HG03571 (cell line): ENCODE data around the gene MIPOL1.
"Not testable (repeated sequence)": the region's sequence is repeated elsewhere in the genome, so short reads cannot be mapped to it uniquely, and the experiment has no call there.

Experiments
- ATAC-seq: cut with Tn5 transposase; IDR thresholded peaks from one replicate; pipeline ENCODE4 v1.9.1; 2021; ENCODE audit not compliant: unreplicated experiment

MIPOL1 gene

DNA sequence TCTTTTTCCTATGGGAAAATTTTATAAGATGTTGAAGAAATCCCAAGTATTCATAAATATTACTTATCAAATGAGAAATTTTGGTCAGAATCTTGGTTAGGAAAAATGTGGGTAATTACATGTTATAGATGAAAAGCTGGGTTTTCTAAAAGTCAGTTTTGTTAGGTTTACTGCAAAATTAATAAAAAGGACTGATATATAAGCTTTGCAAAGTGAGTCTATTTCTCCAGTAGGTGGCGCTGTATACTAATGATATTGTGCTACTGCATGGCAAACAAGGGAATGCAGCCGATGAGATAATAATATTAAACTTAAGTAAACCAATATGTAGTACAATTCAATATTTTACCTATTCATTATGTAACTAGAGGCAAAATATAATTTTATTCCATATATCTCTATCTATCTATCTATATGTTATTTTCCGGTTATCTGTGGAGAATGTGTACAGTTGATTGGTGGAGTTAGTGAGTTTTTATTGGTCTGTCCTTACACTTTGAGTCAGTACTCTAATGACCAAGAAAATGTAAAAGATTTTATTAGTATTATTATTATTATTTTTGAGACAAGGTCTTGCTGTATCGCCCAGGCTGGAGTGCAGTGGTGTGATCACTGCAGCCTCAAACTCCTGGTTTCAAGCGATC, 32.9 kb downstream of the MIPOL1 start:
- peak; percentile 69 for ATAC-seq

DNA sequence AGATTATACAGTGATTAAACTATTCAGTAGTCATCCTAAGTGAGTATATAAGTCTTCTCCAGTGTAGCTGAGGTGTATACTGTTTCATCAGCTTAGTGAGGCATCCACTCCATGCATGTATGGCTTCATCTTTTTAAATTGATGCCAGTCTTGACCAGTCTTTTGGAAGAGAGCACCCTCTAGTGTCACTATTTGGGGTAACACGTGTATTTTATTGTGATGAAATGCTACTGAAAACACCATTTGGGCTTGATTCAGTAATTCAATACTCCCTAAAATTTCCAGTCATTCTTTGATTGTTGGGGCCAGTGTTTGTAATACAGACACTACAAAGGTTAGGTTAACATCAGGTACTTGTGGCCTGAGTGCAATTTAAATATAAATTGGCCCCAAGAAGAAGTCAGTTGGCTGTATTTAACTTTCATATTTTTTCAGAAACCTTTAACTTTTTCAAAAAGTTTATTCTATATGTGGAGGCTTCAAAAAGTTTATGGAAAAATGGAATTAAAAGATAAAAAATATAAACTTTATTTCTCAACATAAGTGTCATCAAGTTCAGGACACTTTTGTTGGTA, 35.3 kb downstream of the MIPOL1 start:
- no peak for ATAC-seq

DNA sequence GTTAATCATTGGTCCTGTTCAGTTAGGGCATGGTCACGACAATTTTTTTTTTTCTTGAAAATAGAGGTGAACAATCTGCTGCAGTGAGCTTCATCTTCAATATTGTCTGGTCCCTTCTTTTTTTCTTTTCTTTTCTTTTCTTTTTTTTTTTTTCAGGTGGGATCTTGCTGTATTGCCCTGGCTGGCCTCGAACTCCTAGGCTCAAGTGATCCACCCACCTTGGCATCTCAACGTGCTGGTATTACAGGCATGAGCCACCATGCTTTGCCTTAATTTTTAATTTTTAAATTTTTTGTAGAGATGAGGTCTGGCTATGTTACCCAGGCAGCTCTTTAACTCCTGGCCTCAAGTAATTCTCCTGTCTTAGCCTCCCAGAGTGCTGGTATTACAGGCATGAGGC, 36.5 kb downstream of the MIPOL1 start:
- ATAC-seq: no peak

GRCh38 chr14:37236044-37236443, 38.3 kb downstream of the MIPOL1 start:
- ATAC-seq: not testable (repeated sequence)

DNA sequence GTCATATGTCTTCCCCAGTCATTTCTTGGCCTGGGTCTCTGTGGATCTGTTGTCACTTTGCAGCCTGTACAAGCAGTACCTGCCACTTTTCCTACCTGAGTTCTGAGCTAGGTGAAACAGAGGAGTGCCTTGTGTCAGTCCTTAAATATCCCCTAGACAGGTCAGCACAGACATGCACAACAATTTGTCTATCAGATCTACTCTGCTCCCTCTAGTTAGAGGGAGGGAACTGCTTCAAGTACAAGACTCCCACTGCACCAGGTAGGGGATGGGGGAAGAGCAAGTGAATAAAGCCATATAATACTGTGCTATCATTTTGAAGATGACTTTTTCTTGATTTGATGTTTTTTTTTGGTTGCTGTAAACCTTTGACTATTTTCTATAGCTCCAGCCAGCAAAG, 39.4 kb downstream of the MIPOL1 start:
- ATAC-seq: no peak

GRCh38 chr14:37237735-37238200, 40.0 kb downstream of the MIPOL1 start:
- no peak for ATAC-seq

DNA sequence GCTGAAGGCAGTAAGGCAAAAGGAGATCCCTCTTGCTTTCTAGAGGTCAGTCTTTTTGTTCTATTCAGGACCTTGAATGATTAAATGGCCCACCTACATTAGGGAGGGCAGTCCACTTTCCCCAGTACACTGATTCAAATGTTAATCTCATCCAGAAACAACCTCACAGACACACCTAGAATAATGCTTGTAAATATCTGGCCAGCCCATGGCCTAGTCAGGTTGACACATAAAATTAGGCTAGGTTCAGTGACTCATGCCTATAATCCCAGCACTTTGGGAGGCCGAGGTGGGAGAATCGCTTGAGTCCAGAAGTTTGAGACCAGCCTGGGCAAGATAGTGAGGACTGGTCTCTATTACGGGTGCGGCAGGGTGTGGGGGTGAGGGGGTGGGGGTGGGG, 43.5 kb downstream of the MIPOL1 start:
- ATAC-seq: no peak

GRCh38 chr14:37246427-37246829, 48.7 kb downstream of the MIPOL1 start:
- no peak for ATAC-seq

DNA sequence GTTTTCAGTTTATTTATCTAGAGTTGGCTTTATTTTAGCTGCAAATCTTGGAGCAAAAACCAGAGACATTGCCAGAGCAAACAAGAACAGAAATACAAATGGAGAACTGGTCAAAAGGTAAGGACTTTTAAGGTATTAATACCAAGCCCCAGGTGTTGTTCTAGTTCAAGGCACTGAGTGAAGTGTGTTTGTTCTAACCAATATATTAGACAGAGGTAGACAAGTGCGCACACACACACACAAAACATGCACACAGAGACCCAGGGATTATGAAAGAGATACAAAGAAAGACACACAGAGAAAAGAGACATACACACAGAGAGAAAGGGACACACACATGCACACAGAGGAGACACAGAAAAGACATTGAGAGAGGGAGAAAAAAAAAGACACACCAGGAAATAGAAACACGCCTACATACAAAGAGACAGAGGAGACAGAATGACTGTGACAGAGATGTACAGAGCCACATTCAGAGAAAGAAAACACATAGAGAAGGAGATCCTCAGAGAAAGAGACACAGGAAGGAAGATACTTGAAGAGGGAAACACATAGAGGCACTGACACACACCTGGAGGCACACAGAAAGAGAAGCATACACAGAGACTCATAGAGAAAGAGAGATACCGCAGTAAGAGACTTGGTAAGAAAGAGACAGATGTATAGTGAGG, 50.2 kb downstream of the MIPOL1 start:
- ATAC-seq: no peak

DNA sequence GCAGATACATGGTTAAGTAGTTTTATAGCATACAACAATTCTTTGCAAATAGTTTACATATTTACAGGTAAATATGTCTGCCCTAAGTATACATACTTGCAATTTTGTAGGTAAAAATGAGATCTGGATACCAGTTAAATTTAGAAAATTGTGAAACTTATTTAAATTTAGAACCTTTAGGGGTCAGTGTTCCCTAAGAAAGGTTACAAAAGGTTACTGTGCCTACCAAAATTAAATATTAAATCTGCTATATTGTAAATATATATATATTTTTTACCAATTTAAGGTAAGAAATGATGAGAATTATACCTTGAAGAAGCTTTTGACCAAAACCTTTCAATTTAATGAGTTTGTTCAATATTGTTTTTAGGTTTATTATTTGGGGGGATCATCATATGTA, 54.0 kb downstream of the MIPOL1 start:
- no peak for ATAC-seq

GRCh38 chr14:37252434-37252833, 54.7 kb downstream of the MIPOL1 start:
- no peak for ATAC-seq

DNA sequence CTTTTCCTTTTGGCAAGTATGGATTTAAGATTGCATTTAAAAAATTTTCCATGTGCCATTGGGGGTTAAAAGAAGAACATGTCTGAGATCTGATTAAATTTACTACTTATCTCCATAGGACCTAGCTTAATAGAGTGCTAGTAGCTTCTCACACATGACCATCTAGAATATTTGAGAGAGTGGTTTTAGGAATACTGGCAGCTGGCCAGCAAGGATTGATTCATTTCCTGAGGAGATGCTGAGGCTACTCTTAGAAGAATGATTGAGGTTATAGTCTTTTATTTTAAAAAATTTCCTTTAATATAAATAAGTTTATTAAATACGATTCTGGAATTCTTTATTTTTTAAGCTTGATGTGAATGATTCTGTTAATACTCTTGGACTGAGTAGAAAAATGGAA, 56.2 kb downstream of the MIPOL1 start:
- no peak for ATAC-seq

GRCh38 chr14:37254411-37254947, 56.7 kb downstream of the MIPOL1 start:
- no peak for ATAC-seq

GRCh38 chr14:37257501-37258070, 59.8 kb downstream of the MIPOL1 start:
- ATAC-seq: no peak

GRCh38 chr14:37262649-37263048, 64.9 kb downstream of the MIPOL1 start:
- no peak for ATAC-seq

GRCh38 chr14:37263656-37264236, 66.0 kb downstream of the MIPOL1 start:
- no peak for ATAC-seq

DNA sequence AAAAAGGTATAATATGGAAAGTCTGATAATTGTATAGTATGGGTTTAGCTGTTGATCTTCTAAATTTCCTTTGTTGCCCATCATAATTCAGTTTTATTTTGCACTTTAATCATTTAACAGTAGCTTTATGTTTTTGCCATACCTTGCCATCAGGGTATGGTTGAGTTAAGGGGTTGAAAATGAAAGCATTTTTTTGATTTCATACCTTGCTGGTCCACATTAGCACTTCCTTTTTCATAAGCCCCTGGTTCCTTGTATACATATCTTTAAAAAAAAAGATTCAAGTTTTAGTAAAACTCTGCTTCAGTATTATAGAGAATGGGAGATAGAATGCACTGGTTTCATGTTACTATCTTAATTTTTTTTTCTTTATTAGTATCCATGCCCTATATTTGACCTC, 71.1 kb downstream of the MIPOL1 start:
- no peak for ATAC-seq

DNA sequence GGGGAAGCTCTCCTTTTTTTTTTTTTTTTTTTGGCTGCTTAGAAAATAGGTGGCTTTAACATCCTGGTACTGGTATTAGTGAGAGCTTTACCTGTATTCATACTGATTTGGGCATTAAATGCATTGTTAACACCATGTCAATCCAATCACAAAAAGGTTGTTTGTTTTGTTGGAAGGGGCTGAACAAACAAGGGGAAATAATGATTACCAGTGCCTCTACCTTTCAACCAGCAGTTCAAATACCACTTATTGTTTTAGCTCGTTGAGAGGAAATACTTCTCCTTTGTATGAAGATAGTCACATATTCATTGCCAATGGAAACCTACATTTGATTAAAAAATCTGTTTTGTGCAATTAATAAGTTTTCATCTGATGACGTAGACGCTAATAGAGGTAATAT, 72.9 kb downstream of the MIPOL1 start:
- ATAC-seq: no peak

DNA sequence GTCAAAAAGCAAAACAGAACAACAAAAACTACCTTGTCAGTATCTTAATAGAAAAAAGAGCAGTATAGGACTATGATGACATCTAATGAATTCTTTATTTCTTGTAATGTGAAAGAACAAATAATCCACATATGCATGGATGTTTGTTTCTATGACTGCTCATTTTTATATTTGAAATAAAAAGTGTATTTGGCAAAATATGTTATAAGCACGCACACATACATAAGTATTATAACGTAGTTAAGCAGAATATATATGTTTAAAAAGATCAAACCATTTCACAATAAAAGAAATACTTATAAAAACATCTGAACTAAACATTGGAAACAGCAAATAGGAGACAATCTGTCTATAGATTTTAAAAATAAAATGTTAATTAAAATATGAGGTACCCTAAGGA, 74.8 kb downstream of the MIPOL1 start:
- ATAC-seq: no peak

DNA sequence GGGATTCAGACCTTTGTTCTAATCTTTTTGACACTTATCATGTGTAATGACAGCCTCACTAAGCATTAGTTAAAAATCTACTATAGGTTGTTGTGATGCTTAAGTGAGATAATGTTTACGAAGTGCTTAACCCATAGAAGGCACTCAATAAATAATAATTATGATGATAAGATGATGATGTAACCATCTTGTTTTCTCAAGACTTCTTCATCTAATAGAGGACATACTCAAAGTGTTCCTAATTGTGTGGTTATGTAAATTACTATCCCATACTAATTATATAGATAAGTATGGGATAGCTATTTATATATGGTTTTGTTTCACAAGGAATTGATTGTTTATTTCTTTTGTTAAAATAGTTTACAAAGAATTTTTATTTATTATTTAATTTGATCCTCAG, 76.9 kb downstream of the MIPOL1 start:
- no peak for ATAC-seq

GRCh38 chr14:37275963-37276362, 78.2 kb downstream of the MIPOL1 start:
- ATAC-seq: no peak
